ENCODE results near the gene PTPRH.
"Not testable (repeated sequence)": the region's sequence is repeated elsewhere in the genome, so short reads cannot be mapped to it uniquely, and the experiment has no call there.

The PTPRH gene

DNA sequence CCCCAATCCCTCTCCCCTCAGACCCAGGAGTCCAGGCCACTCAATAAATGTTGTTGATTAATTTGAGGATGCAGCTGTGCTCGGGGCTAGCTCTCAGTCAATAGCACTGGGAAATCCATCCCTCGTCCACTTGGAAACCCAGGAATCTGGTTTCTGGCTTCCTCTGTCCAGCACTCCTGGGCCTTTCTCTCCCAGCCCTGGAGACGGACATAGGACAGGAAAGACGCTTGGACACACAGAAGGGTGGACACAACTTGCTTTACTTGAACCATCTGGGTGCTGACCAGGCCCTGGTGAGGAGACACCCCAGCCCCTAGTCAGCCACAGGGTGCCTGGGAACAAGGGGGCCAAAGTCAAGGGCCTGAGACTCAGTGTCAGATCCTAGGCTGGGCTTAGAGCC is 50.9 kb downstream of the PTPRH start:
- no peak for DNase-seq (ENCODE audit: low read depth)

DNA sequence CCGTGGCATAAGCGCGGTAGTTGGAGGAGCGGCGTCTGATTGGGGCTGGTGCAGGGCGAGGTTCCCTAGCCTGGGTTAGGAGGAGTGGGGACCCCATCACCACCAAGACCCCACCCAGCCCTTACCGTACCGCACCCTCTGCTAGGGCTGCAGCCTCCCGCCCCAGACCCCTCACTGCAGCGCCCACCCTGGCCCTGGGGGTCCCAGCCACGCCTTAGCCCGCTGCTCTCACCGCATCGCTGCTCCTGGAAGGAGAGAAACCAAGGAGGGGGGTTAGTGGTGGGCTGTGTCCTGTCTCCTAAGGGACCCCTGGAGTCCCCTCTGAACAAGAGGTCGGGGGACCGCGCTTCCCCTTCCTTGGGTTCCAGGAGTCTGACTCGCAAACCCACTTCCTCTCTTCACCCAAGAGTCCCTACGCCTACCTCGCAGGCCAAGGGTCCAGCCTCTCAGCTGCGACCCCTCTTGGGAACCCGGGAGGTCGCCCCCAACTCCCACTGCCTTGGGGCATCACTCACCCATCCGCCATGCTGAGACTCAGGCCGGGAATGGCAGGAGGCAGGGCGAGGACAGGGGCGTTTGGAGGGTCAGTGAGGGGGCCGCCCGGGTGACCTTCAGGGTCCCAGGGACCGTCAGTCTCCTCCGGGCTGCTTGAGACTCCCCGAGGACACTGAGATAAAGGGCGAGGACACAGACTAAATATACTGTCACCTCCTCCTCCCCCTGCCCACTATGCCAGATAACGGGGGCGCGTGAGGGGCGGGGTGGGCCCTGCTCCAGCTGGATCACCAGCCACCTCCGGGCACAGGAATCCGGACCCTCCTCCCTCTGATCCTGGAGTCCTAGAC is 52.0 kb downstream of the PTPRH start, which contains the start of gene TNNI3:
Gene TNNI3, minus strand, starts transcription at position 669 of the 845 bp plus-strand sequence. Its CDS starts 143 bp downstream, at position 526.
- DNase-seq (ENCODE audit: low read depth) = no peak

DNA sequence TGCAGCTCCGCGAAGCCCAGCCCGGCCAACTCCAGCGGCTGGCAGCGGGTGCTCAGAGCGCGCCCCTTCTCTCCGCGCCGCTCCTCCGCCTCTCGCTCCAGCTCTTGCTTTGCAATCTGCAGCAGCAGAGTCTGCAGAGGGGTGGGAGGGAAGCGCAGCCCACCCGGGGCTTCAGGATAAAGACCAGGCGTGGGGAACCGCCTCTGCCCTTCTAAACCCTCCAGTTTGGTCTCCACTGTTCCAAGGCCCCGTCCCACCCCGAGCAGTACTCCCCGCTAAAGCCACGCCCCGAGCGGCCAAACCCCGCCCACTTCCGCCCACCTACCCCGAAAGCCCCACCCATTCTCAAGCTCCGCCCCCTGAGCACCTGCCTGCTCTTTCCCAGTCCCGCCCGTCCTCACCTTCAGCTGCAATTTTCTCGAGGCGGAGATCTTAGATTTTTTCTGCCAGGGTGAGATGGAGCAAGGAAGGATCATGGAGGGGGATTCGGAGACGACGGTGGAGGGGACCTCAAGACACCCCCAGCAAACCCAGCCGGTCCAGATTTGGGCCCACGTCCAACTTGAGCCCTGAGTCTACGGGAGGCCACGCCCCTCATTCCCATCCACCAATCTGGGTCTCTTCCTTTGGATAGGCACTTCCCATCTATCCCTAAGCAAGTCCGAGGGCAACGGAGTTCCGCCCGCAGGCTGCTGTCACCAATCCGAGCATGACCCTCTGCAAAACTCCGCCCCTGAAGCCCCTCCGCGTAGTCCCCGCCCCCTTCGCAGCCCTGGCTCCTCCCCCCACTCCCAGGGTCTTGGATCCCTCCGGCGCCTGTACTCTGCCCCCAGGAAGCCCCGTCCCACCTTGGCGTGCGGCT is 52.9 kb downstream of the PTPRH start:
- DNase-seq (ENCODE audit: low read depth) = no peak

- not testable (repeated sequence) for DNase-seq (ENCODE audit: low read depth)
These were observed 53.5 kb downstream of the PTPRH start for GRCh38 chr19:55155784-55156183.

DNA sequence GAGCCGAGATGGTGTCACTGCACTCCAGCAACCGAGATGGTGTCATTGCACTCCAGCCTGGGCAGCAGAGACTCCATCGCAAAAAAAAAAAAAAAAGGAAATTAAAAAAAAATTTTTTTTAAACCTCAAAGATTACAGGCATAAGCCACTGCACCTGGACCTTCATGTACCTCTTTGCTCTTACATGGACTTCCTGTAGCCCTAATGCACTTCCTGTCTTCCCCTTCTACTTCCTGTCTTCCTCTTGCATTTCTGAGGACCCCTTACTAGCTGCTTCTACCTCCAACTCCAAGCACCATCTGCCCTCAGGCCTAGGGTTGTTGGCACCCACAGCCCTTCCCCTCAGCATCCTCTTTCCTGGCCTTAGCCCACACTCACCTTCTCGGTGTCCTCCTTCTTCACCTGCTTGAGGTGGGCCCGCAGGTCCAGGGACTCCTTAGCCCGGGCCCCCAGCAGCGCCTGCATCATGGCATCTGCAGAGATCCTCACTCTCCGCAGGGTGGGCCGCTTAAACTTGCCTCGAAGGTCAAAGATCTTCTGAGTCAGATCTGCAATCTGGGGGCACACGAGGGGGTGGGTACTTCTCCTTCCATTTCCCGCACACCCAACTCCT is 55.5 kb downstream of the PTPRH start:
- DNase-seq (ENCODE audit: low read depth) = no peak

GRCh38 chr19:55152017-55152416 is 57.3 kb downstream of the PTPRH start:
- no peak for DNase-seq (ENCODE audit: low read depth)

DNA sequence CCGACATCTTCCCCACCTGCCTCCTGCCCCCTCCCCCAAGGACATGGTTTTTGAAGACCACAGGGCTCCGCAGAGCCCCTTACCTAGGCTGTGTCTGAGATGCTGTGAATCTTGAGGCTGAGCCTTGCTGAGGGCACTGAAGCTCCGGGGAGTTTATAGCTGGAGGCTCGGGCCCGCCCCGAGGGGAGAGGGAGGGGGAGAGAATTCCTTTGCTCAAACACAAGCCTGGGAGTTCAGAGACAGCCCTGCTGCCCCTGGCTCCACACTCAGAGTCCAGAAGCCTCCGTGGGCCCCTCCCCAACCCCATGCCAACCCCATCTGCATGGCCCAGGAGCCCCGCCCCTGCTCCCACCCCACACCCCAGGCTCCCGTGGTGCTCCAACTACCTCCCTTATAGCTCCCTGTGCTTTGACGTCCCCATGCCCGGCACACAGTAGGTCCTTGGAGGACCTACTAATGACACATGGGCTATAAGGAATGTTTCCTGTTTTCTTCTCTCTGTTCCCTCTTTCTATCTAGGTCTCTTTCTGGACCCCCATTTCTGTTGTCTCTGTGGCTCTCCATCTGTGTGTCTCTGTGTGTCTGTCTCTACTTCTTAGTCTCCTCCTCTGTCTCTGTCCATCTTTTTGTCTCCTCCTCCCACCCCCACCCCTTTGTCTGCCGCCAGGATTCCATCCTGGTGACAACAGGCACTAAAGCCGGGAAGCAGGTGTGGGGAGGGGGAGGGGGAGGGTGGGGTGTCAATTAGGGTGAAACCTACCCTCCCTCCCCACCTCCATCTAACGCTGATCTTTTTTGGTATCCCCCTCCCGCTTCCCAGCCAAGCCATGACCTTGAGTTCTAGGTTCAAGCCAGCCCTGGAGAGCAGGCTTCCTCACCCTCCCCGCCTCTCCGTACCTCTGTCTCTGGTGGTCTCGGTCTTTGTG is 60.0 kb downstream of the PTPRH start, which contains the start of gene TNNT1:
Gene TNNT1, minus strand, starts transcription at position 129 of the 926 bp plus-strand sequence. CDS start 2,049 bp downstream, outside the sequence.
- DNase-seq (ENCODE audit: low read depth) = no peak

DNA sequence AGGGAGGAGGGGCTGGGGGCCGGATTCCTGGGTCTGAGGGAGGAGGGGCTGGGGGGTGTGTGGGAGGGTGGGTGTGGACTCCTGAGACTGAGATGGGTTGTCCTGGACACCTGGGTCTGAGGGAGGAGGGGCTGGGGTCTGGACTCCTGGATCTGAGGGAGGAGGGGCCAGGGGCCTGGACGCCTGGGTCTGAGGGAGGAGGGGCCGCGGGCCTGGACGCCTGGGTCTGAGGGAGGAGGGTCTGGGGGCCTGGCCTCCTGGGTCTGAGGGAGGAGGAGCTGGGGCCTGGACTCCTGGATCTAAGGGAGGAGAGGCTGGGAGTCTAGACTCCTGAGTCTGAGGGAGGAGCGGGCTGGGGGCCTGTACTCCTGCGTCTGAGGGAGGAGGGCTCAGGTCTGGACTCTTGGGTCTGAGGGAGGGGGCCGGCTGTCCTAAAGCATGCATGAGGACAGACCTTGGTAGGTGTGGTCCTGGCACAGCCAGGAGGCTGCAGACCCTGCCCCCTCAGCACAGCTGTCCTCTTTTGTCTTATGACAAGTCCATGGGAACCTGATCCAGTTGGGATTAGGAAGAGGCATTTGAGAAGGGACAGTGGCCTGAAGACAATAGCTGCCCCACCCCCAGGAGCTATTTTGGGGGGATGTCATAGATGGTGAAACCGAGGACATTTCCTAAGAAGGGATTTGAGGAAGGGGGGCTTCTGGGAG is 61.6 kb downstream of the PTPRH start:
- no peak for DNase-seq (ENCODE audit: low read depth)

- DNase-seq (ENCODE audit: low read depth) = no peak
These were observed 62.5 kb downstream of the PTPRH start for GRCh38 chr19:55146705-55147273.

DNA sequence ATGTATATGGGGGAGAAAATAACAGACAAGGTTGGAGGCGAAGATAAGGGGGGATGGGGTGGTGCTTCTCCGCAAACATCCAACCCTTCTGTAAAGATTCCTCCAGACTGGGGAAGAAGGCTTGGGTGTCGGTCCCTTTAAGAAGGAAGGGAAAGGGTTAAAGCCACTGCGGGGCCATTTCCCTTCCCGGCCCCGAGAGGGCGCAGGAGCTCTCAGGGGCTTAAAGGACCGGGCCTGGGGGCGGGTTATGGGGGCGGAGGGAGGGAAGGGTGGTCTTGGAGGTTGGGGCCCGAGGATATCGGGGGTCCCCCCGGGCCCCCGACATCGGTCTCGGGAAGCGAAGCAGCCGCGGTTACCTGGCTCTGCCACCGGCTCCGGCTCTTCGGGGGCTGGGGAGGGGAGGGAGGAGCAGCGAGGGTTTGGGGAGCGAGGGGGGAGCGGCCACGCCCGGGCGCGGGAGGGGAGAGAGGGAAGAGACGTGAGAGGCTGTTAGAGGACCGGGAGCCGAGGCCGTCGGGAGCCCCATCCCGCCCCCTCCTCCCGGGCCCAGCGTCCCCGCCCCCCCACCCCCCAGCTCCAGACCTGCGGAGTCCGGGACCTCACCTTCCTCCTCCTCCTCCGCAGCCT is 63.1 kb downstream of the PTPRH start:
- no peak for DNase-seq (ENCODE audit: low read depth)

- no peak for DNase-seq (ENCODE audit: low read depth)
These were observed 64.1 kb downstream of the PTPRH start for GRCh38 chr19:55145232-55145631.

DNA sequence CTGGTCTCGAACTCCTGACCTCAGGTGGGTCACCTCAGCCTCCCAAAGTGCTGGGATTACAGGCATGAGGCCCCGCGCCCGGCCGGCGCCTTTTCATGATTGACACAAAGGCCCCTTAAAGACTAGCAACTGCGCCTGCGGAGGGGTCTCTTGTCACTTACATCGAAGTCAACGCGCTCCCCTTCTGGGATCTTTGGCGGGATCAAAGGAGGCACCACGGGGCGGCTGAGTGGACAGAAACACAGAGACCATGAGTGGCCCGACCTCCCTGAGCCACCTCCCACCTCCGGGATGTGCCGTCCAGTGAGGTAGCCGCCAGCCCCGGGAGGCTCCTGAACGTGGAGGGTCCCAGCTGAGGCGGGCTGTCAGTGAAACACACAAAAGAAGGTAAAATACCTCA is 67.6 kb downstream of the PTPRH start:
- no peak for DNase-seq (ENCODE audit: low read depth)

DNA sequence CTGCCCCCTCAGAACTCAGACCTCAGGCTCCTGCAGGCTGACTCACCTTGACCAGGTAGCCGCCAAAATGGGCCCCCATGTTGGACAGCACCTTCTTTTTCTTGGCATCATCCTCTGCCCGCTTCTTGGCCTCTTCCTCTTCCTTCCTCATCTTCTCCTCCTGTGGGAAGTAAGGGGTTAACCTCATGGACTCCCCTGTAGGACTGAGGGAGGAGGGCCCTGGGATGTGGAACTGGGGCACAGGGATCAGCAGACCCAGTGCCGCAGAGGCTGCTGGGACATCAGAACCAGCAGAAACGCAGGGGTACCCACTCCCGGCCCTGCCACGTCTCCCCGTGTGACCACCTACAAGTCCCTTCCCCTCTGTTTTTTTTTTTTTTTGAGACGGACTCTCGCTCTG is 71.4 kb downstream of the PTPRH start:
- no peak for DNase-seq (ENCODE audit: low read depth)

DNA sequence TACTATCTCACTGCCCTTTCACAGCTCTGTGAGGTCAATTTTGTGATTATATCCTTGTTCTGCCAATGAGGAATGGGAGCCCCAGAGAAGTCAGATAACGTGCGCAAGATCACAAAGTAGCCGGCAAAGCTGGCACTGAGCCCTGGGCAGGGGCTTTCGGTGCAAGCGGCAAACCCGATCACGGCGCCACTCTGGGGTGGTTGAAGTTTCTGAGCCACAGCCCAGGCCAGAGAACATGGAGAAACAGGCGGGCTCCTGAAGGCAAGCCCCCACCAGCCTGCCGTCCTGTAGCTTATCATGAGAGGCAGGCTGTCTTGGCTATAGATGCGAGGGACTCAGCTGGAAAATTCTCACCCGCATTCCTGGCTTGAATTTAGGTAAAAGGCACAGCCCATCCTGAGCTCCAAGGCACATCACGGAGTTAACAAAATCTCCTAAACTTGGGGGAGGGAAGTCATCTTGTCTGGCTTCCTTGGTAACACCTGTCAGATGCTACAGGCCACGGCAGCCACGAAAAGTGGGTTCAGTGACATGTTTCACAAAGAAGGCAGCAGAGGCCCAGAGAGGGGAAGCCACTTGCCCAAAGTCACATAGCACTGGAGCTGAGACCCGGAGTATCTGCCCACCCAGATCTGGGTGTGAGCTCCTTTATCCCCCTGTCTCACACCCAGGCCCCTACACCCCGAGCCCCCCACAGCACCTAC is 72.8 kb downstream of the PTPRH start:
- no peak for DNase-seq (ENCODE audit: low read depth)

GRCh38 chr19:55134736-55135135 is 74.6 kb downstream of the PTPRH start:
- DNase-seq (ENCODE audit: low read depth) = no peak

GRCh38 chr19:55133639-55134444 is 75.5 kb downstream of the PTPRH start:
- no peak for DNase-seq (ENCODE audit: low read depth)

GRCh38 chr19:55132453-55133129 is 76.7 kb downstream of the PTPRH start:
- no peak for DNase-seq (ENCODE audit: low read depth)

GRCh38 chr19:55131421-55131820 is 77.9 kb downstream of the PTPRH start:
- no peak for DNase-seq (ENCODE audit: low read depth)
